Mucosa of descending colon (tissue), 3 donors: ENCODE measurements around the gene PHTF2. TPM values are rescaled to one million over a fixed set of nuclear protein-coding genes. Genes with fewer than 3 reads are reported as not detected.
A peak's percentile ranks its signal among the peaks of the same experiment; 100 is the strongest.

Experiments used
- ATAC-seq: fragments of 200-7000 bp; cut with Tn5 transposase; one replicate; pipeline ENCODE4 v1.9.1; 2020; ENCODE audit warnings: mild to moderate bottlenecking, moderate library complexity
- DNase-seq, 3 donors: peaks; one replicate each; pipeline ENCODE4 v3.0.0-alpha.2; 2020
- H3K36me3 ChIP-seq: fragments of 200-600 bp; one replicate; pipeline ENCODE4 v1.8.0; 2021; ENCODE audit warnings: low read depth, mild to moderate bottlenecking
- H3K4me1 ChIP-seq: fragments of 200-600 bp; one replicate; pipeline ENCODE4 v1.8.0; 2021; ENCODE audit warnings: low read depth, mild to moderate bottlenecking
- H3K4me3 ChIP-seq: fragments of 200-600 bp; one replicate; pipeline ENCODE4 v1.8.0; 2021; ENCODE audit warnings: mild to moderate bottlenecking
- H3K9me3 ChIP-seq: fragments of 200-600 bp; one replicate; pipeline ENCODE4 v1.8.0; 2021; ENCODE audit warnings: mild to moderate bottlenecking
- CTCF ChIP-seq: fragments of 200-600 bp; IDR thresholded peaks from one replicate; pipeline ENCODE4 v1.8.0; 2022; ENCODE audit warnings: antibody characterized with exemption, mild to moderate bottlenecking
- intact Hi-C, 2 donors: fragments of 100-400 bp; cut with DNase I in 1 of 2; cut with micrococcal nuclease in 1 of 2; formaldehyde crosslinking; loops; one replicate each; pipeline versions ENCODE4 v1.11.0 to v1.11.1; 2022; cut with DNase I, micrococcal nuclease
- total RNA-seq, 3 donors: library from RNA; stranded (reverse); fragmentation: NEBNext Ultra II Directional in 2 of 3; extraction: Animal tissue kit (Norgen Biotek cat#: 25700) in 2 of 3; gene quantifications; one replicate each; pipeline versions ENCODE4 v1.2.1 to v1.2.4, GENCODE V29; 2021 to 2023
- donor health status: DM: no; HTN: no; CAD: no; lungs with moderate emphysema.
- donor health status: DM: no; HTN: no; CAD: no.
- donor health status: DM: no; HTN: yes; CAD: no.

The PHTF2 gene
- total RNA-seq, 3 donors from 2014 or later: 13.1 to 15.2 (median 13.7) TPM

- TF ChIP-seq CTCF: no peak
- Histone ChIP-seq H3K4me1 (peaks cover 23% of the 10 kb centered on the region), H3K36me3 (no peaks in the 10 kb centered on the region), H3K9me3 (no peaks in the 10 kb centered on the region), H3K4me3 (no peak overlapping the region)
- DNase-seq (no peak), ATAC-seq (no peak)
- intact Hi-C loops: no loop called here
These were observed 12.6 kb upstream of the PHTF2 start for GRCh38 chr7:77786018-77786417.

GRCh38 chr7:77786741-77787140 lies 11.8 kb upstream of the PHTF2 start:
- no peak for ATAC-seq
- intact Hi-C loops: no loop called here
- Histone ChIP-seq H3K4me3 (no peak overlapping the region), H3K36me3 (no peaks in the 10 kb centered on the region), H3K4me1 (peaks cover 25% of the 10 kb centered on the region), H3K9me3 (no peaks in the 10 kb centered on the region)
- no peak for DNase-seq
- no peak for TF ChIP-seq CTCF

GRCh38 chr7:77788327-77788902 lies 10.2 kb upstream of the PHTF2 start:
- ATAC-seq: no peak

GRCh38 chr7:77791336-77791735 lies 7.2 kb upstream of the PHTF2 start:
- DNase-seq (no peak), ATAC-seq (peak; percentile 82)
- H3K9me3 ChIP-seq: no peaks in the 10 kb centered on the region
- no peak for TF ChIP-seq CTCF
- H3K4me3 ChIP-seq: no peak overlapping the region
- H3K36me3 ChIP-seq: no peaks in the 10 kb centered on the region
- H3K4me1 ChIP-seq: peaks cover 9% of the 10 kb centered on the region
- intact Hi-C loops: no loop called here

More at GRCh38 chr7:77788327-77788902, 10.2 kb upstream of the PHTF2 start:
- no peak for TF ChIP-seq CTCF
- no peaks in the 10 kb centered on the region for H3K9me3 ChIP-seq
- intact Hi-C loops: no loop called here
- no peak overlapping the region for H3K4me3 ChIP-seq
- peaks cover 17% of the 10 kb centered on the region for H3K4me1 ChIP-seq
- H3K36me3 ChIP-seq: no peaks in the 10 kb centered on the region
- no peak for DNase-seq

GRCh38 chr7:77791956-77792355 lies 6.6 kb upstream of the PHTF2 start:
- intact Hi-C loops: no loop called here
- H3K4me3 ChIP-seq: no peak overlapping the region
- DNase-seq (no peak), ATAC-seq (no peak)
- TF ChIP-seq CTCF: no peak
- no peaks in the 10 kb centered on the region for H3K9me3 ChIP-seq
- H3K4me1 ChIP-seq: peaks cover 15% of the 10 kb centered on the region
- H3K36me3 ChIP-seq: no peaks in the 10 kb centered on the region

GRCh38 chr7:77794000-77794399 lies 4.6 kb upstream of the PHTF2 start:
- DNase-seq: no peak
- no peak for TF ChIP-seq CTCF

More at GRCh38 chr7:77794000-77794399, 4.6 kb upstream of the PHTF2 start:
- Histone ChIP-seq H3K4me1 (peaks cover 20% of the 10 kb centered on the region), H3K36me3 (peaks cover 7% of the 10 kb centered on the region), H3K9me3 (no peaks in the 10 kb centered on the region), H3K4me3 (no peak overlapping the region)
- ATAC-seq: no peak
- intact Hi-C loops: no loop called here
